KMS-11 (cell line): Measurements from ENCODE around the gene TNFRSF18.

Experiments
- H2AFZ ChIP-seq: fragments of 200-600 bp; sonication (generic); 2 replicates; pipeline ENCODE4 v1.6.1; 2016; ENCODE audit warnings: antibody characterized with exemption, mixed run types, low read depth
- H3K27ac ChIP-seq: fragments of 200-600 bp; sonication (generic); 2 replicates; pipeline ENCODE4 v1.6.1; 2016; ENCODE audit warnings: mild to moderate bottlenecking, mixed run types
- H3K27me3 ChIP-seq: fragments of 200-600 bp; sonication (generic); 2 replicates; pipeline ENCODE4 v1.6.1; 2017; ENCODE audit warnings: mild to moderate bottlenecking, low read depth, mixed run types, moderate library complexity; ENCODE audit not compliant: insufficient read depth
- H3K36me3 ChIP-seq: fragments of 200-600 bp; sonication (generic); 2 replicates; pipeline ENCODE4 v1.6.1; 2017; ENCODE audit warnings: mild to moderate bottlenecking, mixed run types; ENCODE audit not compliant: insufficient read depth
- H3K4me1 ChIP-seq: fragments of 200-600 bp; sonication (generic); 2 replicates; pipeline ENCODE4 v1.6.1; 2016; ENCODE audit warnings: mild to moderate bottlenecking, low read depth, mixed run types; ENCODE audit not compliant: poor library complexity, severe bottlenecking
- H3K4me2 ChIP-seq: fragments of 200-600 bp; sonication (generic); 2 replicates; pipeline ENCODE4 v1.7.0; 2016; ENCODE audit warnings: mild to moderate bottlenecking, mixed run types
- H3K4me3 ChIP-seq: fragments of 200-600 bp; sonication (generic); IDR thresholded peaks from 2 replicates; pipeline ENCODE4 v1.6.1; 2017; ENCODE audit warnings: low read depth, low read length, mixed read lengths; ENCODE audit not compliant: insufficient read depth
- H3K79me2 ChIP-seq: fragments of 200-600 bp; sonication (generic); 2 replicates; pipeline ENCODE4 v1.6.1; 2016; ENCODE audit warnings: low read depth, mixed run types; ENCODE audit not compliant: insufficient read depth
- H3K9ac ChIP-seq: fragments of 200-600 bp; sonication (generic); 2 replicates; pipeline ENCODE4 v1.6.1; 2016; ENCODE audit warnings: mild to moderate bottlenecking, mixed run types
- H4K20me1 ChIP-seq: fragments of 200-600 bp; sonication (generic); 2 replicates; pipeline ENCODE4 v1.6.1; 2016; ENCODE audit warnings: mild to moderate bottlenecking, mixed run types; ENCODE audit not compliant: insufficient read depth
- CTCF ChIP-seq: fragments of 200-600 bp; sonication (generic); conservative IDR thresholded peaks from 2 replicates; pipeline ENCODE4 v1.6.1; 2017; ENCODE audit warnings: low read depth, mild to moderate bottlenecking, antibody characterized with exemption, low read length, moderate library complexity, mixed read lengths

The TNFRSF18 gene

GRCh38 chr1:1153874-1154273, 52.5 kb downstream of the TNFRSF18 start:
- Histone ChIP-seq H3K4me3 (no peak overlapping the region), H3K27ac (no peak overlapping the region), H3K4me2 (no peak overlapping the region), H3K27me3 (peaks cover 54% of the 10 kb centered on the region), H2AFZ (no peak overlapping the region), H3K9ac (no peak overlapping the region), H3K79me2 (no peaks in the 10 kb centered on the region), H4K20me1 (no peaks in the 10 kb centered on the region), H3K4me1 (peaks cover 7% of the 10 kb centered on the region), H3K36me3 (no peaks in the 10 kb centered on the region)
- TF ChIP-seq CTCF, result no peak
